OCI-LY7 (cell line): Measurements from ENCODE around the gene TGM1. TPM values are rescaled to one million over a fixed set of nuclear protein-coding genes. Genes with fewer than 3 reads are reported as not detected.
A peak's percentile ranks its signal among the peaks of the same experiment; 100 is the strongest.

Experiments
- BruUV-seq: library from RNA; stranded (reverse); fragments of 400-500 nt; replicated peaks from 2 replicates; lab custom pipeline; 2021; lab: Mats Ljungman, UMichigan
- CTCF ChIA-PET: fragments of 300-600 bp; sonication (Branson Sonifier 250); formaldehyde crosslinking; loops from one replicate; lab custom pipeline; 2022; ENCODE audit warnings: antibody characterized with exemption; ENCODE audit not compliant: unreplicated experiment; lab: Charles Lee
- POLR2A ChIA-PET: fragments of 300-600 bp; sonication (Branson Sonifier 250); formaldehyde crosslinking; loops from one replicate; lab custom pipeline; 2022; ENCODE audit warnings: antibody characterized with exemption; lab: Charles Lee
- DNase-seq: peaks from one replicate; pipeline ENCODE4 v3.0.0-alpha.2; 2015; ENCODE audit warnings: low spot score
- H2AFZ ChIP-seq: fragments of 200-600 bp; sonication (generic), shearing (Covaris generic); 2 replicates; pipeline ENCODE4 v1.6.1; 2014; ENCODE audit warnings: mild to moderate bottlenecking, antibody characterized with exemption, low read length, moderate library complexity
- H3K27ac ChIP-seq: fragments of 200-600 bp; sonication (generic); 2 replicates; pipeline ENCODE4 v1.5.1; 2014; ENCODE audit warnings: mixed run types, low read depth, mild to moderate bottlenecking, moderate library complexity, low read length, inconsistent platforms; ENCODE audit not compliant: poor library complexity, severe bottlenecking
- H3K36me3 ChIP-seq: fragments of 200-600 bp; sonication (generic); 2 replicates; pipeline ENCODE4 v1.6.1; 2014; ENCODE audit warnings: mild to moderate bottlenecking, antibody characterized with exemption, low read length, moderate library complexity, mixed read lengths; ENCODE audit not compliant: insufficient read depth
- H3K4me1 ChIP-seq: fragments of 200-600 bp; sonication (generic); 2 replicates; pipeline ENCODE4 v1.5.1; 2014; ENCODE audit warnings: mild to moderate bottlenecking, low read length; ENCODE audit not compliant: insufficient read depth, poor library complexity, severe bottlenecking
- H3K4me2 ChIP-seq: fragments of 200-600 bp; sonication (generic); 2 replicates; pipeline ENCODE4 v1.6.1; 2014; ENCODE audit warnings: mild to moderate bottlenecking, low read length
- H3K4me3 ChIP-seq: fragments of 200-600 bp; sonication (generic); 2 replicates; pipeline ENCODE4 v1.5.1; 2014; ENCODE audit warnings: mild to moderate bottlenecking, low read depth, low read length; ENCODE audit not compliant: poor library complexity, severe bottlenecking
- H3K79me2 ChIP-seq: fragments of 200-600 bp; sonication (generic); 2 replicates; pipeline ENCODE4 v1.6.1; 2016; ENCODE audit warnings: low read depth, mild to moderate bottlenecking, low read length, moderate library complexity, mixed read lengths; ENCODE audit not compliant: insufficient read depth
- H3K9me2 ChIP-seq: fragments of 200-600 bp; sonication (generic); 2 replicates; pipeline ENCODE4 v1.6.1; 2016; ENCODE audit warnings: mild to moderate bottlenecking, low read length, mixed read lengths; ENCODE audit not compliant: insufficient read depth
- H3K9me3 ChIP-seq: fragments of 200-600 bp; sonication (generic); 2 replicates; pipeline ENCODE4 v1.6.1; 2014; ENCODE audit warnings: mild to moderate bottlenecking, mixed run types, low read length, mixed read lengths
- H4K20me1 ChIP-seq: fragments of 200-600 bp; sonication (generic); 2 replicates; pipeline ENCODE4 v1.6.1; 2014; ENCODE audit warnings: mild to moderate bottlenecking, antibody characterized with exemption, low read length, moderate library complexity, mixed read lengths; ENCODE audit not compliant: insufficient read depth
- EZH2phosphoT487 ChIP-seq: fragments of 200-600 bp; sonication (generic); IDR thresholded peaks from 2 replicates; pipeline ENCODE4 v1.6.1; 2018; ENCODE audit warnings: low read depth, borderline replicate concordance, mild to moderate bottlenecking, mixed run types, antibody characterized with exemption, low read length, moderate library complexity, mixed read lengths
- intact Hi-C: fragments of 100-400 bp; cut with micrococcal nuclease; formaldehyde crosslinking; loops from one replicate; pipeline ENCODE4 v1.10.0; 2022; ENCODE audit not compliant: unreplicated experiment
- total RNA-seq, 2 experiments: library from RNA; depleted of rRNA in 1 of 2; stranded (reverse); fragments of >200 nt in 1 of 2; shearing (Covaris generic) in 1 of 2; gene quantifications; 2 replicates each; pipeline ENCODE4 v1.2.3, GENCODE V29; 2014 to 2022
- TF ChIP-seq, protein P1 (sequence below): fragments of 200-600 bp; sonication (generic); conservative IDR thresholded peaks from 2 replicates; pipeline ENCODE4 v1.5.1; 2014; ENCODE audit warnings: mild to moderate bottlenecking, antibody characterized with exemption, low read length, moderate library complexity, mixed read lengths

The TGM1 gene
- total RNA-seq, 2 experiments from 2014 or later = 5.2 to 5.4 TPM

GRCh38 chr14:24273422-24273998 lies 10.5 kb upstream of the TGM1 start:
- no TSS peak for BruUV-seq
- CTCF ChIA-PET = interaction anchor here (0.6 kb wide), 1 partner anchor 795 kb away, joined by 5 read pairs; no protein-coding TSS in a partner anchor
- POLR2A ChIA-PET = interaction anchor here (0.7 to 1.6 kb wide), 8 partner anchors 12 to 100 kb away, joined by 3 to 7 read pairs (median 3); partner anchors contain the start of genes NFATC4 and TINF2
- Histone ChIP-seq H3K4me2 (peak overlapping the region; percentile 51), H2AFZ (peak overlapping the region; percentile 59; the same call in 1 of the 2 replicates), H4K20me1 (no peaks in the 10 kb centered on the region), H3K27ac (peak overlapping the region; percentile 40), H3K9me2 (no peaks in the 10 kb centered on the region), H3K36me3 (no peaks in the 10 kb centered on the region), H3K4me3 (peak overlapping the region; percentile 14), H3K9me3 (no peaks in the 10 kb centered on the region), H3K79me2 (no peaks in the 10 kb centered on the region), H3K4me1 (peaks cover 43% of the 10 kb centered on the region)
- peak; percentile 34 for DNase-seq
- intact Hi-C loops = no loop called here
- TF ChIP-seq EZH2phosphoT487 = no peak
- TF ChIP-seq, protein P1, sequence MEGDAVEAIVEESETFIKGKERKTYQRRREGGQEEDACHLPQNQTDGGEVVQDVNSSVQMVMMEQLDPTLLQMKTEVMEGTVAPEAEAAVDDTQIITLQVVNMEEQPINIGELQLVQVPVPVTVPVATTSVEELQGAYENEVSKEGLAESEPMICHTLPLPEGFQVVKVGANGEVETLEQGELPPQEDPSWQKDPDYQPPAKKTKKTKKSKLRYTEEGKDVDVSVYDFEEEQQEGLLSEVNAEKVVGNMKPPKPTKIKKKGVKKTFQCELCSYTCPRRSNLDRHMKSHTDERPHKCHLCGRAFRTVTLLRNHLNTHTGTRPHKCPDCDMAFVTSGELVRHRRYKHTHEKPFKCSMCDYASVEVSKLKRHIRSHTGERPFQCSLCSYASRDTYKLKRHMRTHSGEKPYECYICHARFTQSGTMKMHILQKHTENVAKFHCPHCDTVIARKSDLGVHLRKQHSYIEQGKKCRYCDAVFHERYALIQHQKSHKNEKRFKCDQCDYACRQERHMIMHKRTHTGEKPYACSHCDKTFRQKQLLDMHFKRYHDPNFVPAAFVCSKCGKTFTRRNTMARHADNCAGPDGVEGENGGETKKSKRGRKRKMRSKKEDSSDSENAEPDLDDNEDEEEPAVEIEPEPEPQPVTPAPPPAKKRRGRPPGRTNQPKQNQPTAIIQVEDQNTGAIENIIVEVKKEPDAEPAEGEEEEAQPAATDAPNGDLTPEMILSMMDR = peak; percentile 69

DNA sequence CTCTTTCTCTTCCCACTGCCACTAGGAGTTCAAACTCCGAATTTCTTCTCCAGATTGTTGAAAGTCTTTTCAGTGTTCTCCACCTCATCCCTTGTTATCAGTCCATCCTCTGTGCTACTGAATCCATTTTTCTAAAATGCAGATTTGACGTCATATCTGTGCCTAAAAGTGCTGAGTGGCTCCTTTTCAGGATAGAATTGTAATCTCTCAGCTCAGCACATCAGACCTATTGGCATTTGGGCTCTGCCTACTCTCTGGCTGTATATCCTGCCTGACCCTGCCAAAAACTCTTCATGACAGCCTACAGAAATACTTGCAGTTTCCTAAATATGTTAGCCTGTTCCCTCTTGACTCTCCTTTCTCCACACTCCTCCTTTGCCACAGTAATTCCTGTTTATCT lies 9.5 kb upstream of the TGM1 start:
- Histone ChIP-seq H2AFZ (peak overlapping the region; percentile 68), H3K27ac (peak overlapping the region; percentile 84), H3K4me3 (peak overlapping the region; percentile 84), H3K36me3 (no peaks in the 10 kb centered on the region), H3K9me3 (no peaks in the 10 kb centered on the region), H3K4me2 (peak overlapping the region; percentile 82), H3K9me2 (no peaks in the 10 kb centered on the region), H4K20me1 (no peaks in the 10 kb centered on the region), H3K4me1 (peaks cover 43% of the 10 kb centered on the region), H3K79me2 (no peaks in the 10 kb centered on the region)
- no peak for TF ChIP-seq EZH2phosphoT487
- TF ChIP-seq, protein P1 = no peak
- ChIA-PET CTCF (interaction anchor here (0.6 to 1.9 kb wide), 2 partner anchors 30 to 36 kb away, joined by 3 to 8 read pairs; partner anchors contain the start of gene CIDEB), POLR2A (interaction anchor here (0.6 to 2.4 kb wide), 3 partner anchors 30 to 170 kb away, joined by 4 to 17 read pairs (median 4); partner anchors contain the start of genes SDR39U1 and TINF2)
- no TSS peak for BruUV-seq
- intact Hi-C loops = no loop called here
- no peak for DNase-seq
